OCI-LY7 (cell line): ENCODE results near the gene THSD7B.

Experiments
- CTCF ChIP-seq: fragments of 200-600 bp; sonication (generic); conservative IDR thresholded peaks from 2 replicates; pipeline ENCODE4 v1.5.1; 2014; ENCODE audit warnings: mild to moderate bottlenecking, antibody characterized with exemption, low read length, moderate library complexity, mixed read lengths
- EZH2phosphoT487 ChIP-seq: fragments of 200-600 bp; sonication (generic); IDR thresholded peaks from 2 replicates; pipeline ENCODE4 v1.6.1; 2018; ENCODE audit warnings: low read depth, borderline replicate concordance, mild to moderate bottlenecking, mixed run types, antibody characterized with exemption, low read length, moderate library complexity, mixed read lengths

GRCh38 chr2:137151731-137152130, 386.4 kb downstream of the THSD7B start:
- no peak for TF ChIP-seq CTCF
- no peak for TF ChIP-seq EZH2phosphoT487
